ENCODE results near the gene HMGCS2. TPM values are rescaled to one million over a fixed set of nuclear protein-coding genes. Genes with fewer than 3 reads are reported as not detected.

HMGCS2 gene
- total RNA-seq (not detected in 2 replicates), polyA plus RNA-seq (not detected in 2 replicates), polyA minus RNA-seq (not detected in 2 replicates)
- total RNA-seq (2013): not detected

GRCh38 chr1:119768778-119769177, at the start of gene HMGCS2:
TSS of gene HMGCS2 (minus strand) at chr1:119768905. CDS start at chr1:119768844, 61 bp downstream.
- Mint-ChIP-seq H3K4me1 (no peaks in the 10 kb centered on the region), H3K9me3 (ENCODE audit: insufficient read depth) (no peaks in the 10 kb centered on the region), H3K27me3 (peaks cover 23% of the 10 kb centered on the region), H3K4me3 (no peak within 1 kb of the TSS), H3K27ac (no peak within 1 kb of the TSS)
- Histone ChIP-seq H2AFZ (ENCODE audit: insufficient read depth, low read depth, low read length, poor library complexity, severe bottlenecking) (no peak within 1 kb of the TSS), H3K9ac (ENCODE audit: low read length) (no peak within 1 kb of the TSS), H3K4me3 (ENCODE audit: control extremely low read depth in 1 of 5, extremely low read depth in 1 of 5, insufficient read depth in 1 of 5, low read depth in 2 of 5, low read length in 4 of 5) (no peak within 1 kb of the TSS), H3K4me1 (ENCODE audit: control insufficient read depth in 2 of 2, insufficient read depth in 2 of 2, low read length in 2 of 2) (no peaks in the 10 kb centered on the region), H3K79me2 (ENCODE audit: control insufficient read depth, insufficient read depth, low read length) (no peaks in the 10 kb centered on the region), H3K36me3 (replicated peaks in 1 of 2; ENCODE audit: control extremely low read depth in 1 of 2, control insufficient read depth in 1 of 2, extremely low read depth in 1 of 2, insufficient read depth in 2 of 2, low read length in 1 of 2) (no peaks in the 10 kb centered on the region), H3K27me3 (replicated peaks in 1 of 4; ENCODE audit: control extremely low read depth in 1 of 4, control insufficient read depth in 3 of 4, insufficient read depth in 4 of 4, low read length in 3 of 4) (peaks cover 0 to 13% (median 3%) of the 10 kb centered on the region in 4 experiments), H4K20me1 (ENCODE audit: control insufficient read depth, insufficient read depth, low read length, poor library complexity, severe bottlenecking) (no peaks in the 10 kb centered on the region), H3K9me3 (ENCODE audit: control extremely low read depth in 1 of 3, control insufficient read depth in 2 of 3, insufficient read depth in 1 of 3, low read length in 2 of 3) (peaks cover 0 to 4% (median 0%) of the 10 kb centered on the region in 3 donors), H3K4me2 (replicated peaks; ENCODE audit: low read depth, low read length, poor library complexity, severe bottlenecking) (no peak within 1 kb of the TSS), H3K27ac (ENCODE audit: low read length in 2 of 2) (no peak within 1 kb of the TSS)
- no peak for DNase-seq
- intact Hi-C loops (cut with micrococcal nuclease): no loop called here
- ChIA-PET POLR2A (no interaction called here), CTCF (interaction anchor here (2.6 kb wide), 1 partner anchor 25 kb away, joined by 6 read pairs; no protein-coding TSS in a partner anchor)
- no peak for ATAC-seq (ENCODE audit: low read depth)
- no peak for TF ChIP-seq CTCF (IDR thresholded peaks at IDR 0.05)
- TF ChIP-seq EZH2 (IDR thresholded peaks at IDR 0.05; ENCODE audit: borderline replicate concordance, insufficient read depth, low read depth, low read length, poor library complexity, severe bottlenecking): no peak
- WGBS (ENCODE audit: insufficient coverage): 88% methylated on average over 6 of the region's 8 CpGs

GRCh38 chr1:119818181-119818580, 49.5 kb upstream of the HMGCS2 start:
- Histone ChIP-seq H3K4me1 (ENCODE audit: control insufficient read depth in 2 of 2, insufficient read depth in 2 of 2, low read length in 2 of 2) (no peaks in the 10 kb centered on the region), H3K27me3 (replicated peaks in 1 of 4; ENCODE audit: control extremely low read depth in 1 of 4, control insufficient read depth in 3 of 4, insufficient read depth in 4 of 4, low read length in 3 of 4) (peaks cover 0 to 8% (median under 1%) of the 10 kb centered on the region in 4 experiments), H3K9ac (ENCODE audit: low read length) (no peak overlapping the region), H4K20me1 (ENCODE audit: control insufficient read depth, insufficient read depth, low read length, poor library complexity, severe bottlenecking) (no peaks in the 10 kb centered on the region), H3K27ac (ENCODE audit: low read length in 2 of 2) (no peak overlapping the region), H3K36me3 (replicated peaks in 1 of 2; ENCODE audit: control extremely low read depth in 1 of 2, control insufficient read depth in 1 of 2, extremely low read depth in 1 of 2, insufficient read depth in 2 of 2, low read length in 1 of 2) (no peaks in the 10 kb centered on the region), H3K9me3 (ENCODE audit: control extremely low read depth in 1 of 3, control insufficient read depth in 2 of 3, insufficient read depth in 1 of 3, low read length in 2 of 3) (peaks cover 0 to 3% (median 0%) of the 10 kb centered on the region in 3 donors), H2AFZ (ENCODE audit: insufficient read depth, low read depth, low read length, poor library complexity, severe bottlenecking) (no peak overlapping the region), H3K4me2 (replicated peaks; ENCODE audit: low read depth, low read length, poor library complexity, severe bottlenecking) (no peak overlapping the region), H3K79me2 (ENCODE audit: control insufficient read depth, insufficient read depth, low read length) (no peaks in the 10 kb centered on the region), H3K4me3 (ENCODE audit: control extremely low read depth in 1 of 5, extremely low read depth in 1 of 5, insufficient read depth in 1 of 5, low read depth in 2 of 5, low read length in 4 of 5) (no peak overlapping the region)
- TF ChIP-seq EZH2 (IDR thresholded peaks at IDR 0.05; ENCODE audit: borderline replicate concordance, insufficient read depth, low read depth, low read length, poor library complexity, severe bottlenecking): no peak
- no peak for TF ChIP-seq CTCF (IDR thresholded peaks at IDR 0.05)
- Mint-ChIP-seq H3K9me3 (ENCODE audit: insufficient read depth) (no peaks in the 10 kb centered on the region), H3K27ac (no peak overlapping the region), H3K27me3 (peaks cover 6% of the 10 kb centered on the region), H3K4me3 (no peak overlapping the region), H3K4me1 (no peaks in the 10 kb centered on the region)
- intact Hi-C loops (cut with micrococcal nuclease): no loop called here
- CTCF ChIA-PET: interaction anchor here (2.6 kb wide), 1 partner anchor 9 kb away, joined by 11 read pairs; no protein-coding TSS in a partner anchor
- POLR2A ChIA-PET: no interaction called here
- WGBS (ENCODE audit: insufficient coverage): no CpG with 5 or more reads among the region's 2 CpGs
- ATAC-seq (ENCODE audit: low read depth) (no peak), DNase-seq (no peak)
